ENCODE measurements around the gene HDAC10.

HDAC10 gene

GRCh38 chr22:50242406-50242949 lies 8.6 kb downstream of the HDAC10 start:
- Histone ChIP-seq H4K91ac (ENCODE audit: low read depth, low read length, poor library complexity) (no peak overlapping the region), H3K4ac (ENCODE audit: low read length) (no peak overlapping the region), H3K9me3 (replicated peaks in 1 of 2; ENCODE audit: control insufficient read depth in 2 of 2, insufficient read depth in 1 of 2, low read depth in 1 of 2, low read length in 2 of 2) (no peaks in the 10 kb centered on the region), H3K4me1 (ENCODE audit: control insufficient read depth in 2 of 2, insufficient read depth in 1 of 2, low read depth in 1 of 2, low read length in 2 of 2) (peaks cover 14 to 31% of the 10 kb centered on the region in 2 donors), H2BK5ac (ENCODE audit: low read length) (no peak overlapping the region), H2BK15ac (ENCODE audit: low read length) (no peak overlapping the region), H4K8ac (ENCODE audit: low read depth, low read length) (no peak overlapping the region), H3K27me3 (ENCODE audit: control insufficient read depth in 3 of 3, insufficient read depth in 3 of 3, low read depth in 1 of 3, low read length in 3 of 3) (no peaks in the 10 kb centered on the region), H3K36me3 (replicated peaks in 1 of 2; ENCODE audit: control insufficient read depth in 2 of 2, insufficient read depth in 2 of 2, low read length in 2 of 2) (peaks cover 23 to 35% of the 10 kb centered on the region in 2 donors), H3K18ac (ENCODE audit: low read length) (no peak overlapping the region), H2AFZ (ENCODE audit: low read length) (no peak overlapping the region), H3K27ac (replicated peaks; ENCODE audit: low read length) (no peak overlapping the region), H2AK5ac (ENCODE audit: low read depth, low read length) (no peak overlapping the region), H2BK120ac (ENCODE audit: low read depth, low read length) (no peak overlapping the region), H3K14ac (ENCODE audit: low read length) (no peak overlapping the region), H3K9ac (ENCODE audit: low read depth, low read length, poor library complexity) (no peak overlapping the region), H3K4me3 (ENCODE audit: low read length in 2 of 2) (peak overlapping the region in 1 of 2 donors; percentile 8), H3K4me2 (ENCODE audit: insufficient read depth, low read length, poor library complexity, severe bottlenecking) (no peak overlapping the region), H3K79me1 (ENCODE audit: low read depth, low read length) (peaks cover 17% of the 10 kb centered on the region), H3K23ac (ENCODE audit: low read depth, low read length, poor library complexity) (no peak overlapping the region), H2BK12ac (ENCODE audit: low read length) (no peak overlapping the region)
- no CpG with 5 or more reads among the region's 14 CpGs for WGBS, 2 donors (ENCODE audit: extremely low coverage in 2 of 2, insufficient read length in 2 of 2, insufficient replicate concordance in 1 of 2)
- no peak for DNase-seq (ENCODE audit: low spot score)

DNA sequence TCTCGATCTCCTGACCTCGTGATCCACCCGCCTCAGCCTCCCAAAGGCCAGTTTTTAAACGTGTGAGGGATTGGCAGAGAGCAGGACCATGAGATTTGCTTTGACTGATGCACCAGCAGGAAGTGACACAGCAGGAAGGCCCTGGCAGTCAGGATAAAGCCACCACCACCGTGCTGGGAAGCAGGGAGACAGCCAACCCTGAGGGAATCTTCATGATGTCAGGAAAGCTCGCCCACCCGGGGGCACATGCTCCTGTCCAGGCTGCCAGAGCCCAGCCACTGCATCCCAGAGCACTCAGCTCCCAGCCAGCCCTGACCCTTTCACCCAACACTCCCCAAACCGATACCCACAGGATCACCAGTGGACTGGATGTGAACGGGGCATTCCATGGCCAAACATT lies 12.3 kb downstream of the HDAC10 start:
- H3K79me1 ChIP-seq (ENCODE audit: low read depth, low read length), result peaks cover 35% of the 10 kb centered on the region
- no peak overlapping the region for H2BK120ac ChIP-seq (ENCODE audit: low read depth, low read length)
- peaks cover 0 to 5% of the 10 kb centered on the region in 2 donors for H3K9me3 ChIP-seq (replicated peaks in 1 of 2; ENCODE audit: control insufficient read depth in 2 of 2, insufficient read depth in 1 of 2, low read depth in 1 of 2, low read length in 2 of 2)
- peaks cover 15 to 18% of the 10 kb centered on the region in 2 donors for H3K36me3 ChIP-seq (replicated peaks in 1 of 2; ENCODE audit: control insufficient read depth in 2 of 2, insufficient read depth in 2 of 2, low read length in 2 of 2)
- no peak overlapping the region for H3K4ac ChIP-seq (ENCODE audit: low read length)
- H4K91ac ChIP-seq (ENCODE audit: low read depth, low read length, poor library complexity), result no peak overlapping the region
- no peak overlapping the region for H3K18ac ChIP-seq (ENCODE audit: low read length)
- no peak overlapping the region for H3K23ac ChIP-seq (ENCODE audit: low read depth, low read length, poor library complexity)
- no peak for DNase-seq (ENCODE audit: low spot score)
- H3K4me2 ChIP-seq (ENCODE audit: insufficient read depth, low read length, poor library complexity, severe bottlenecking), result no peak overlapping the region
- no peak overlapping the region for H2BK12ac ChIP-seq (ENCODE audit: low read length)
- H3K27me3 ChIP-seq (ENCODE audit: control insufficient read depth in 3 of 3, insufficient read depth in 3 of 3, low read depth in 1 of 3, low read length in 3 of 3), result peaks cover 0 to 3% (median 0%) of the 10 kb centered on the region in 3 experiments
- no peak overlapping the region for H3K4me3 ChIP-seq (ENCODE audit: low read length in 2 of 2)
- no peak overlapping the region for H3K9ac ChIP-seq (ENCODE audit: low read depth, low read length, poor library complexity)
- H4K8ac ChIP-seq (ENCODE audit: low read depth, low read length), result no peak overlapping the region
- no peak overlapping the region for H3K14ac ChIP-seq (ENCODE audit: low read length)
- H3K27ac ChIP-seq (replicated peaks; ENCODE audit: low read length), result no peak overlapping the region
- H2AK5ac ChIP-seq (ENCODE audit: low read depth, low read length), result no peak overlapping the region
- H3K4me1 ChIP-seq (ENCODE audit: control insufficient read depth in 2 of 2, insufficient read depth in 1 of 2, low read depth in 1 of 2, low read length in 2 of 2), result peaks cover 9 to 14% of the 10 kb centered on the region in 2 donors
- no CpG with 5 or more reads among the region's 9 CpGs for WGBS, 2 donors (ENCODE audit: extremely low coverage in 2 of 2, insufficient read length in 2 of 2, insufficient replicate concordance in 1 of 2)
- H2BK15ac ChIP-seq (ENCODE audit: low read length), result no peak overlapping the region
- no peak overlapping the region for H2BK5ac ChIP-seq (ENCODE audit: low read length)
- no peak overlapping the region for H2AFZ ChIP-seq (ENCODE audit: low read length)

DNA sequence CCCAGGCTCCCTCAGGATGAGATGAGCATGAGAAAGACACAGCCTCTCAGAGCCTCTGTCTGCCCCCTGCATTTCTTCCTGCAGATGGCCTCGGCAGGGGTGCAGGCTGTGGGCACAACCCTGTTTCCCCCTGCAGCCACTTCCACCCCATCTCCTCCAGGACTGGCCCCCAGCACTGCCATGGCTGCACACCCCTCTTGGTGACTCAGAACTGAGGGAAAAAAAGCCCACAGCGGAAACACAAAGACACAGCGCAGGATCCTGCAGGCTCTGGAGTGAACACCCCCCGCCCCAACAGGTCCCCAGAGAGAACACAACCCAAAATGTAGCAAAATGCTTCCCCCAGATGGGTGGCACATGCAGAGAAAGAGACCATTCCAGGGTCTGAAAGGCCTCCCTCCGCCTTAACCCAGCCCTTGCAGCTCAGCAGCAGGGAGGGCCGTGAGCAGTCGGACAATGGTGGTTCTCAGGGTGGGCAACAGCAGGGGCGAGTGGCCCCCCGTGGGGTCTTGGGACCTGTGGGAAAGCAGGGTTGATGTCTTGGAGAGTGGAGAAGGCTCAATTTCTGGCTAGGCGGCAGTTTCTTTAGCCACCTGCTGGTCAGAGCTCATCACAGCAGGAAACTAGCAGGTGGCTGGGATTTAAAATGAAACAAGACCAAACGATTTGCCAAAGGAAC lies 14.2 kb downstream of the HDAC10 start:
- no peak overlapping the region for H4K8ac ChIP-seq (ENCODE audit: low read depth, low read length)
- peak overlapping the region; percentile 43 for H3K23ac ChIP-seq (ENCODE audit: low read depth, low read length, poor library complexity)
- no peak overlapping the region for H2AK5ac ChIP-seq (ENCODE audit: low read depth, low read length)
- no peak overlapping the region for H3K14ac ChIP-seq (ENCODE audit: low read length)
- H3K9ac ChIP-seq (ENCODE audit: low read depth, low read length, poor library complexity), result peak overlapping the region; percentile 21
- H3K4me3 ChIP-seq (ENCODE audit: low read length in 2 of 2), result no peak overlapping the region
- H3K4me1 ChIP-seq (ENCODE audit: control insufficient read depth in 2 of 2, insufficient read depth in 1 of 2, low read depth in 1 of 2, low read length in 2 of 2), result peaks cover 2 to 5% of the 10 kb centered on the region in 2 donors
- H2AFZ ChIP-seq (ENCODE audit: low read length), result no peak overlapping the region
- DNase-seq (ENCODE audit: low spot score), result no peak
- WGBS, 2 donors (ENCODE audit: extremely low coverage in 2 of 2, insufficient read length in 2 of 2, insufficient replicate concordance in 1 of 2), result no CpG with 5 or more reads among the region's 11 CpGs
- H2BK5ac ChIP-seq (ENCODE audit: low read length), result no peak overlapping the region
- H3K27ac ChIP-seq (replicated peaks; ENCODE audit: low read length), result no peak overlapping the region
- peaks cover 0 to 5% of the 10 kb centered on the region in 2 donors for H3K9me3 ChIP-seq (replicated peaks in 1 of 2; ENCODE audit: control insufficient read depth in 2 of 2, insufficient read depth in 1 of 2, low read depth in 1 of 2, low read length in 2 of 2)
- H2BK120ac ChIP-seq (ENCODE audit: low read depth, low read length), result no peak overlapping the region
- no peak overlapping the region for H2BK12ac ChIP-seq (ENCODE audit: low read length)
- no peak overlapping the region for H3K4ac ChIP-seq (ENCODE audit: low read length)
- H2BK15ac ChIP-seq (ENCODE audit: low read length), result no peak overlapping the region
- H3K4me2 ChIP-seq (ENCODE audit: insufficient read depth, low read length, poor library complexity, severe bottlenecking), result no peak overlapping the region
- H4K91ac ChIP-seq (ENCODE audit: low read depth, low read length, poor library complexity), result no peak overlapping the region
- peaks cover 28% of the 10 kb centered on the region for H3K79me1 ChIP-seq (ENCODE audit: low read depth, low read length)
- H3K18ac ChIP-seq (ENCODE audit: low read length), result no peak overlapping the region
- H3K36me3 ChIP-seq (replicated peaks in 1 of 2; ENCODE audit: control insufficient read depth in 2 of 2, insufficient read depth in 2 of 2, low read length in 2 of 2), result peaks cover 15 to 28% of the 10 kb centered on the region in 2 donors
- peaks cover 0 to 3% (median 0%) of the 10 kb centered on the region in 3 experiments for H3K27me3 ChIP-seq (ENCODE audit: control insufficient read depth in 3 of 3, insufficient read depth in 3 of 3, low read depth in 1 of 3, low read length in 3 of 3)

DNA sequence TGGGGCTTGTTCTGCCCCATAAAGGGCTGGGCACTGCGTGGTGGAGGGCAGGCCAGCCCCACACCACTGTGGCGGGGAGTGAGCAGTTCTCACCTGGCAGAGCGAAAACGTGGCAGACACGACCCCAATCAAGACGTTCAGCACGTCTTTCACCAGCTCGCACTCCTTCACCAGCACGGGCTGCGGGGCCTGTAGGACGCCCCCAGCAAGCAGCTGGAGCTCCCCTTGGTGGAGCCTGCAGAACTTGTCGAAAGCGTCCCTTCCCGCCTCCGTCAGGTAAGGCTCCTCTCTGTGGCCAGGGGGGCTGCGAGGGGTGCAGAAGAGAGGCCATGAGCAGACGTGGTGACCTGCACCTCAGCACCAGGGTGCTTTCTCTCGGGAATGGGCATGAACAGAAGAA lies 17.8 kb downstream of the HDAC10 start:
- H2BK5ac ChIP-seq (ENCODE audit: low read length), result no peak overlapping the region
- H3K4ac ChIP-seq (ENCODE audit: low read length), result no peak overlapping the region
- H3K23ac ChIP-seq (ENCODE audit: low read depth, low read length, poor library complexity), result peak overlapping the region; percentile 6
- no peak overlapping the region for H3K4me2 ChIP-seq (ENCODE audit: insufficient read depth, low read length, poor library complexity, severe bottlenecking)
- no peak overlapping the region for H3K27ac ChIP-seq (replicated peaks; ENCODE audit: low read length)
- H3K18ac ChIP-seq (ENCODE audit: low read length), result no peak overlapping the region
- no peak overlapping the region for H3K9ac ChIP-seq (ENCODE audit: low read depth, low read length, poor library complexity)
- H3K9me3 ChIP-seq (replicated peaks in 1 of 2; ENCODE audit: control insufficient read depth in 2 of 2, insufficient read depth in 1 of 2, low read depth in 1 of 2, low read length in 2 of 2), result peaks cover 0 to 5% of the 10 kb centered on the region in 2 donors
- no peak overlapping the region for H2AFZ ChIP-seq (ENCODE audit: low read length)
- peaks cover 0 to 2% of the 10 kb centered on the region in 2 donors for H3K4me1 ChIP-seq (ENCODE audit: control insufficient read depth in 2 of 2, insufficient read depth in 1 of 2, low read depth in 1 of 2, low read length in 2 of 2)
- no peak overlapping the region for H2AK5ac ChIP-seq (ENCODE audit: low read depth, low read length)
- H2BK12ac ChIP-seq (ENCODE audit: low read length), result no peak overlapping the region
- no peak overlapping the region for H4K8ac ChIP-seq (ENCODE audit: low read depth, low read length)
- no peak overlapping the region for H3K4me3 ChIP-seq (ENCODE audit: low read length in 2 of 2)
- no peak overlapping the region for H2BK15ac ChIP-seq (ENCODE audit: low read length)
- H2BK120ac ChIP-seq (ENCODE audit: low read depth, low read length), result no peak overlapping the region
- DNase-seq (ENCODE audit: low spot score), result no peak
- H3K79me1 ChIP-seq (ENCODE audit: low read depth, low read length), result peaks cover 29% of the 10 kb centered on the region
- H3K27me3 ChIP-seq (ENCODE audit: control insufficient read depth in 3 of 3, insufficient read depth in 3 of 3, low read depth in 1 of 3, low read length in 3 of 3), result peaks cover 0 to 3% (median 0%) of the 10 kb centered on the region in 3 experiments
- no peak overlapping the region for H3K14ac ChIP-seq (ENCODE audit: low read length)
- peaks cover 12 to 26% of the 10 kb centered on the region in 2 donors for H3K36me3 ChIP-seq (replicated peaks in 1 of 2; ENCODE audit: control insufficient read depth in 2 of 2, insufficient read depth in 2 of 2, low read length in 2 of 2)
- WGBS, 2 donors (ENCODE audit: extremely low coverage in 2 of 2, insufficient read length in 2 of 2, insufficient replicate concordance in 1 of 2), result no CpG with 5 or more reads among the region's 18 CpGs
- H4K91ac ChIP-seq (ENCODE audit: low read depth, low read length, poor library complexity), result no peak overlapping the region

Data from neuronal stem cell (in vitro differentiated cells).